Ectodermal cell (in vitro differentiated cells): ENCODE measurements around the gene ARSG.

Experiments used
- H3K27ac ChIP-seq: 2 replicates; pipeline ENCODE4 v1.7.0; 2013; ENCODE audit warnings: mild to moderate bottlenecking, low read depth, low read length; ENCODE audit not compliant: insufficient read depth, poor library complexity, severe bottlenecking
- H3K27me3 ChIP-seq: 2 replicates; pipeline ENCODE4 v1.7.0; 2013; ENCODE audit warnings: mild to moderate bottlenecking, low read length; ENCODE audit not compliant: insufficient read depth, control insufficient read depth, poor library complexity, severe bottlenecking
- H3K36me3 ChIP-seq: one replicate; pipeline ENCODE4 v1.7.0; 2013; ENCODE audit warnings: low read length; ENCODE audit not compliant: control insufficient read depth, insufficient read depth
- H3K4me1 ChIP-seq: one replicate; pipeline ENCODE4 v1.7.0; 2013; ENCODE audit warnings: low read length; ENCODE audit not compliant: control insufficient read depth, insufficient read depth
- H3K4me3 ChIP-seq: 2 replicates; pipeline ENCODE4 v1.7.0; 2013; ENCODE audit warnings: low read depth, low read length, control low read depth; ENCODE audit not compliant: insufficient read depth
- H3K9me3 ChIP-seq: 2 replicates; pipeline ENCODE4 v1.7.0; 2013; ENCODE audit warnings: mild to moderate bottlenecking, low read length, moderate library complexity; ENCODE audit not compliant: control insufficient read depth
- WGBS, 2 experiments: methylation state at CpG; one replicate each; pipeline ENCODE4 v1.1.7; 2013; ENCODE audit warnings: missing lambda C conversion rate in 2 of 2; 5-methylcytosine and 5-hydroxymethylcytosine counted together

Gene ARSG

DNA sequence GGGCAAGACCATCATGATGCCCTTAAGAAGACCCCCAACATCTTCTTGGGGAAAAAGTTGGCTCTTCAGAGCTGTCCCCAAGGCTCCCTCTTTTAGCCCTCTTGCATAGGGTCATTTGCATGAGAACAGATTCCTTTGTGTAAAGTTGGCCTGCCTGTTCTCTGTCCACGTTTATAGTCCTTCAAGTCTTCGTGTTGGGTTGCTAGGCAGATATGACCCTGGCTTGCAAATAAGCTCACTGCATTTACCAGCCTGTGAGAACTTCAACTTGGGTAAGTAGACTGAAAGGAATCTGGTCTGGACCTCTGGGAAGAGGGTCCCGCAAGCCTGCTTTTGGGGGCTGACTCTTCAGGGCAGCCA is 2.9 kb downstream of the ARSG start:
- WGBS, 2 experiments = 32 to 36% methylated on average over 3 of the region's 3 CpGs
- no peak overlapping the region for H3K27ac ChIP-seq

DNA sequence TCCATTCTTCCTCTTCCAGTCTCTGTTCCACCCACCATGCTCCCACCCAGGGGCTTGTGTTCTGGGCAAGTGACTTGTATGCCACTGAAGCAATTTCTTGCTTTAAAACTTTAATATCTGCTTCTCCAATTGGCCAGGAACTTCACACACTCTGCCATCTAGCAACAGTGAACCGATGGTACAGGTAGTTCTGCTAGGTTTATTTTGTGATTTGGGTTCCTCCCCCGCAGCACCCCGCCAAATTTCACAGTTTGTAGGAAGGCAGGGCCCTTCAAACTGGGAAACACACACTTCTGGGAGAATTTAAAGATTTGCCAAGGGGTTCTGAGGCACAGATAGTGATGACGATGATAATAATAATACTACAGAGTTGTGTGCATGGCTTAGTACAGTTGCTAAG is 3.3 kb downstream of the ARSG start:
- Histone ChIP-seq H3K27ac (no peak overlapping the region), H3K4me3 (no peak overlapping the region), H3K9me3 (no peaks in the 10 kb centered on the region), H3K27me3 (peaks cover 38% of the 10 kb centered on the region), H3K36me3 (no peaks in the 10 kb centered on the region), H3K4me1 (peaks cover 24% of the 10 kb centered on the region)
- WGBS, 2 experiments = 91 to 95% methylated on average over 4 of the region's 4 CpGs

More for the DNA sequence above, 2.9 kb downstream of the ARSG start:
- Histone ChIP-seq H3K36me3 (no peaks in the 10 kb centered on the region), H3K4me3 (no peak overlapping the region), H3K4me1 (peaks cover 24% of the 10 kb centered on the region), H3K27me3 (peaks cover 42% of the 10 kb centered on the region), H3K9me3 (no peaks in the 10 kb centered on the region)

DNA sequence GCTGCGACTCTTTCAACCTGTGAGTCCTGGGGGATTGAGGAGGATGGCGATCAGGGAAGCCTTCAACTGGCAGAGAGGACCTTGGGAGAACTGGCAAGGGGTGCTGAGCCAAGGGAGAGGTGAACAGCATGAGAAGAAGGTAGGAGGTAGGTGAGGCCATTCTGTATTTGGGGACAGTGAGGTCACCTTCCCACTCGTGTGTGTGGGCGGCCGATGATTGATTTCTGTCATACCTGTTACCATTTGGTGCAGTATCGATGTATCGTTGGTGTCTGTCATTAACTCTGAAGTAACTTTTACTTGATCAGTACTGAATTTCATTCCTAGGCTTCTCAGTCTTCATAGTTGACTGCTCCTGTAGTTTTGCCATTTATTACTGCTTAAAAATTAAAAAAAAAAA is 3.8 kb downstream of the ARSG start:
- H3K4me3 ChIP-seq = no peak overlapping the region
- H3K9me3 ChIP-seq = no peaks in the 10 kb centered on the region
- H3K36me3 ChIP-seq = no peaks in the 10 kb centered on the region
- peaks cover 33% of the 10 kb centered on the region for H3K27me3 ChIP-seq
- 90 to 92% methylated on average over 7 of the region's 7 CpGs for whole genome bisulfite sequencing, 2 experiments
- H3K4me1 ChIP-seq = peaks cover 21% of the 10 kb centered on the region
- no peak overlapping the region for H3K27ac ChIP-seq

DNA sequence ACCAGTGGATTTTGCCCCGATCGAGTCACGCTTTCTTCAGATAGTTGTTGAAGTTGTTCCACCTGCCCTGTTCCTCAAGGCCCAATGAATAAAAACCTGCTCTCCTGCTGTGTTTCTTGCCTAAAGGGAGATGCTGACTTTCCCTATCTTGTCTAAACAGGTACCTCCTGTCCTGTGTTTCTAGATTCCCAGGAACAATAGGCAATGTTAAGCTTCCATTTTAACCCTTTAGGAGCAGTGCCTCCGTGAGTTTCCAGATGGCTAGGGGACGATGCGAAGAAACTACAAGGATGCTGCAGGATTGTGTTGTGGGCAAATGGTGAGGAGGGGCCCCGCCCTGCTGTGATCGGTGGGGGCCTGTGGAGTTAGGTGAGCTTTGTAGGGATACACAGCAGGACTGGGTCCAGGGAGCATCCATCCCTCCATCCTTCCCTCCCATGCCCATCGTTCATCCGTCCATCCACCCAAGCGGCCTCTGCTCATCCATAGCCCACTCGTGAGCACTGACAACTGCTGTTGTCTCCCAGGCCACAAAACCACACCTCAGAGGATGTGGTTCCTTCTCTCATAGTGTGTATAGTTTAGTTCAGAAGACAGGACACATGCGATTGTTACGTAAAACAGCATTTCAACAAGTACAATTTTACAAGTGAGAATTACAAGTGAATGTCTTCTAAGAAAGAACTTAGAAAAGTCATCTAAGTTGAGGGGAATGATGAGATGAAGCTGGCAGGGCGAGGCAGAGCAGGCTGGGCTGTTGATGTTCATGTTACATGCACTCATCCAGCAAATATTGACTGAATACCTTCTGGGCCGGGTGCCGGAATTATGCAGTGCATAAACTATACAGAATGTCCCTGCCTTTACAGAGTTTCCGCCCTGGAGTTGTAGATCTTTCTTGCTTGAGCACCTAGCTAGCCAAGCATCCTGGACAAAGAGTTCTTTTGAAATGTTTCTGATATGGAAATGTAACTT is 5.2 kb downstream of the ARSG start:
- H3K27me3 ChIP-seq = peaks cover 21% of the 10 kb centered on the region
- no peak overlapping the region for H3K4me3 ChIP-seq
- no peak overlapping the region for H3K27ac ChIP-seq
- H3K9me3 ChIP-seq = no peaks in the 10 kb centered on the region
- H3K4me1 ChIP-seq = peaks cover 21% of the 10 kb centered on the region
- no peaks in the 10 kb centered on the region for H3K36me3 ChIP-seq
- WGBS, 2 experiments = 87 to 89% methylated on average over 18 of the region's 18 CpGs

DNA sequence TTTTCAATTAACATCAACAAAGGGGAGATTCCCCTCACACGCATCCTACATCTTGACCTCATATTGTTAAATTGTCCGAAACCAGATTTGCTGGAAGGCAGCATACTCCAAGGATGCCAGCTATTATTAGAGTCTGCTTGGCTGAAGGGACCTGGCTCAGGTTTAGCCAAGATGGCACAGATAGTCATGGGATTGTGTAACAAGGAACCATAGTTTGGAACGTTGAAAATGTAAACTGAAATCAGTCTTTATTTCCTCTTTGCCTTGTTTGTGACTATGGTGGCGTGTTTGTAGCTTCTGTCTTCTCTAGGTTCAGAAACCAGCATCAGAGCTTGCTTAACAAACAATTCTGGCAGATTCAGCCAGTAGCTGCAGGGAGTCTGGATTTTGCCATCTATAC is 5.9 kb downstream of the ARSG start:
- Histone ChIP-seq H3K4me3 (no peak overlapping the region), H3K36me3 (no peaks in the 10 kb centered on the region), H3K9me3 (no peaks in the 10 kb centered on the region), H3K27ac (no peak overlapping the region), H3K27me3 (peaks cover 14% of the 10 kb centered on the region), H3K4me1 (peaks cover 28% of the 10 kb centered on the region)
- 90 to 95% methylated on average over 4 of the region's 4 CpGs for whole genome bisulfite sequencing, 2 experiments

DNA sequence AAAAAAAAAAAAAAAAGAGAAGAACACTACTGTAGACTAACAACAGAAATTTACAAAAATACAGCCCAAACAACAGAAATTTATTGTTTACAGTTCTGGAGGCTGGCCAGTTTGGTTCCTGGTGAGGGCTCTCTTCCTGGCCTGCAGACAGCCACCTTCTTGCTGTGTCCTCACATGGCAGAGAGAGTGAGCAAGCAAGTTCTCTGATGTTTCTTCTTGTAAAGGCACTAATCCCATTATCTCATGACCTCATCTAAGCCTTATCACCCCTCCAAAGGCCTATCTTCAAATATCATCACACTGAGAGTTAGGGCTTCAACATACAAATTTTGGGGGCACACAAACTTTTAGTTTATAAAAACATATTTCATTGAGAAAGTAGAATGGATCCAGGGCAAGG is 7.3 kb downstream of the ARSG start:
- H3K4me3 ChIP-seq = no peak overlapping the region

DNA sequence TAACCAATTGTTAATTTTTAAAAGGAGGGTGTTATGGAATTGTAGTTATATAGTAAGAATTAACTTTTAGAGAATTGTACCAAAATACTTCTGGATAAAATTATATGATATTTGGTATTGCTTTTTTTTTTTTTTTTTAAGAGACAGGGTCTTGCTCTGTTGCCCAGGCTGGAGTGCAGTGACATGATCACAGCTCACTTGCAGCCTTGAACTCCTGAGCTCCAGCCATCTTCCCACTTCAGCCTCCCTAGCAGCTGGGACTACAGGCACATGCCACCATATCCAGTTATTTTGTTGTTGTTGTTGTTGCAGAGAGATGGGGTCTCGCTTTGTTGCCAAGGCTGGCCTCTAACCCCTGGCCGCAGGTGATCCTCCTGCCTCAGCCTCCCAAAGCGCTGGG is 8.5 kb downstream of the ARSG start:
- Histone ChIP-seq H3K27ac (no peak overlapping the region), H3K36me3 (no peaks in the 10 kb centered on the region), H3K4me3 (no peak overlapping the region), H3K27me3 (no peaks in the 10 kb centered on the region), H3K9me3 (no peaks in the 10 kb centered on the region), H3K4me1 (peaks cover 20% of the 10 kb centered on the region)
- 94 to 97% methylated on average over 3 of the region's 3 CpGs for WGBS, 2 experiments

More for the DNA sequence above, 7.3 kb downstream of the ARSG start:
- no peaks in the 10 kb centered on the region for H3K36me3 ChIP-seq
- no peaks in the 10 kb centered on the region for H3K9me3 ChIP-seq
- H3K4me1 ChIP-seq = peaks cover 28% of the 10 kb centered on the region
- H3K27ac ChIP-seq = no peak overlapping the region
- H3K27me3 ChIP-seq = peaks cover under 1% of the 10 kb centered on the region

DNA sequence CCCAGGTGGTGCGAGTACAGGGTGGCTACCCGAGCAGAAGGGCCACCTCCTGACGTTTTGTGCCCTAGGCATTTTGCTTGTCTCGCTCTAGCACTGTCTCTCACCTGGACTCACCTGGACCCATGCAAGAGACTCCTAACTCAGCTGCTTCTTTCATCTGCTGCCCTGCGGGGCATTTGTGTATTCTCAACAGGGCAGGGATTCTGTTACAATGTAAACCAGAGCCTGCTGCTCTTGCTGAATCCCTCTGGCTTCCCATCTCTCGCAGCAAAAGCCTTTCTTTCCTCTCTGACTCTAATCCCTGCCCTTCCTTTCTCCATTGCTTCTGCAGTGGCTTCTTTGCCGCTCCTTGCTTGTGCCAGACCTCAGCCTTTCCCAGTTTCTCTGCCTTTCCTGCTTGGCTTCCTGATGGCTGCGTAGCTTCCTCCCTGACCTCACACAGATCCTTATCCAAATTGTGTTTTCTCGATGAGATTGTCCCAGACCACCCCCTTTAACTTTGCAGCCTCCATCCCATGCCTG is 10.2 kb downstream of the ARSG start:
- no peaks in the 10 kb centered on the region for H3K36me3 ChIP-seq
- 47 to 56% methylated on average over 9 of the region's 9 CpGs for WGBS, 2 experiments
- no peaks in the 10 kb centered on the region for H3K9me3 ChIP-seq
- no peaks in the 10 kb centered on the region for H3K27me3 ChIP-seq
- peak overlapping the region; percentile 36 for H3K27ac ChIP-seq
- H3K4me1 ChIP-seq = peaks cover 16% of the 10 kb centered on the region
- no peak overlapping the region for H3K4me3 ChIP-seq

DNA sequence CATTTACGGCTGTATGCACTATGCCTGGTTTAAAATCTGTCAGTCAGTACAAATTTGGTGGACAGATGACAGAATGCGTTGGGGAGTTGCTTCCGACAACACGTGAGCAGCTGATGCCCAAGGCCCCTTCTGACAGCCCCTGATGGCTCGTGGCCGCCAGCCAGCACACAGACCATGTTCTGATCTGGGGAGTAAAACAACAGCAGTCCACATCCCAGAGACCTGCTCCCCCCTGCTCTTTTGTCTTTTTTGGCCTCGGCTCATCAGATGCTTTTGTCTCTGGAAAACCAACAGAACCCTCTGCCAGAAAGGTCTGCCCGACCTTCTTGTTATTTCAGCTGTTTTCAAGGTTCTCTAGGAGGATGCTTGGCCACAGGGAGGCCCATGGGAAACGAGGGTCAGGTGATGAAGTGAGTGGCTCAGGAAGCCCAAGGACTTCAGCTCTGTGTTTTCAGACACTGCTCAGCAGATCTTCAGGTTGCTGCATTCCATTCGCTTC is 10.8 kb downstream of the ARSG start:
- H3K27me3 ChIP-seq = no peaks in the 10 kb centered on the region
- H3K4me3 ChIP-seq = no peak overlapping the region
- no peaks in the 10 kb centered on the region for H3K36me3 ChIP-seq
- H3K9me3 ChIP-seq = no peaks in the 10 kb centered on the region
- peaks cover 16% of the 10 kb centered on the region for H3K4me1 ChIP-seq
- 51 to 54% methylated on average over 10 of the region's 10 CpGs for WGBS, 2 experiments
- no peak overlapping the region for H3K27ac ChIP-seq

DNA sequence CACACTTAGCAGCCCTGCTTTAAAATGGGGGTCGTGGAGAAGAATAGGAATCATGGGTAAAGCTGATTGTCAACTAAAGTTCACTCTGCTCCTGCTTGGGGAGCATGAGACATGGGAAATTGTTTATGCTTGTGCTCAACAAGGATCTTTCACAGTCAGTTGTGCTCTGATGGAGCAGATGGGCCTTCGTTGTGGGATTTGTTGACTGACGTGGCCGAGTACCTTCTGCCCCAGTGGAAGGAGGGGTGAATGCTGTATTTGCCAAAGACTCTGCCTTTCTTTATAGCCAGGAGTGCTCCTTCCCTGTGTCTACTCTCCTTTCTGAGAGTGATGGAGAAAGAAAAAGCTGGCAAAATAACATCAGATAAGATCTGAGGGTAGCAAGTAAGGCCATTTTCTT is 11.4 kb downstream of the ARSG start:
- WGBS, 2 experiments = 77% methylated on average over 4 of the region's 4 CpGs
- H3K9me3 ChIP-seq = no peaks in the 10 kb centered on the region
- H3K27ac ChIP-seq = no peak overlapping the region

More for the DNA sequence above, 11.4 kb downstream of the ARSG start:
- H3K27me3 ChIP-seq = no peaks in the 10 kb centered on the region
- peaks cover 16% of the 10 kb centered on the region for H3K4me1 ChIP-seq
- no peaks in the 10 kb centered on the region for H3K36me3 ChIP-seq
- no peak overlapping the region for H3K4me3 ChIP-seq
